Ovary (tissue), 9 donors: ENCODE measurements around the gene SSBP2. TPM values are rescaled to one million over a fixed set of nuclear protein-coding genes. Genes with fewer than 3 reads are reported as not detected.

Source experiments
- DNase-seq, 5 donors: peaks; one replicate each; pipeline ENCODE4 v3.0.0-alpha.2; 2019 to 2020
- H3K27ac ChIP-seq, 2 donors: fragments of 200-600 bp; one replicate each; pipeline versions ENCODE4 v1.5.1 to v1.8.0; 2019 to 2022
- H3K27me3 ChIP-seq: fragments of 200-600 bp; one replicate; pipeline ENCODE4 v1.8.0; 2022
- H3K36me3 ChIP-seq: fragments of 200-600 bp; sonication (generic); one replicate; pipeline ENCODE4 v1.5.1; 2019
- H3K4me1 ChIP-seq: one replicate; pipeline ENCODE4 v1.8.1; 2013; ENCODE audit warnings: mild to moderate bottlenecking, moderate library complexity; ENCODE audit not compliant: insufficient read depth
- H3K4me3 ChIP-seq: fragments of 200-600 bp; sonication (generic); one replicate; pipeline ENCODE4 v1.5.1; 2017
- H3K9me3 ChIP-seq, 2 donors: fragments of 200-600 bp in 1 of 2; sonication (generic) in 1 of 2; one replicate each; pipeline versions ENCODE4 v1.5.1 to v1.8.1; 2013 to 2019; ENCODE audit warnings: mild to moderate bottlenecking in 1 of 2, moderate library complexity in 1 of 2
- CTCF ChIP-seq, 3 donors: fragments of 450-650 bp in 2 of 3; fragments of 200-600 bp in 1 of 3; IDR thresholded peaks; one replicate each; pipeline versions ENCODE4 v1.5.1 to v1.8.0; 2016 to 2022; ENCODE audit warnings: antibody characterized with exemption in 3 of 3, mild to moderate bottlenecking in 1 of 3
- EP300 ChIP-seq: sonication (generic); formaldehyde crosslinking; IDR thresholded peaks from one replicate; pipeline ENCODE4 v1.6.1; 2017; ENCODE audit warnings: antibody characterized with exemption
- POLR2A ChIP-seq: fragments of 450-650 bp; IDR thresholded peaks from one replicate; pipeline ENCODE4 v1.6.1; 2017; ENCODE audit warnings: antibody characterized with exemption, mild to moderate bottlenecking, moderate library complexity
- WGBS, 3 donors: extraction: QIAGEN DNeasy Blood & Tissue Kit in 1 of 3; methylation state at CpG; one replicate each; pipeline versions ENCODE4 v1.1.5 to v1.1.7; 2013 to 2017; 5-methylcytosine and 5-hydroxymethylcytosine counted together
- intact Hi-C, 4 donors: fragments of 100-400 bp; cut with DNase I; formaldehyde crosslinking; loops; one replicate each; pipeline versions ENCODE4 v1.11.0 to v1.15.1; 2022 to 2023
- polyA plus RNA-seq, 2 donors: library from polyadenylated mRNA; stranded (reverse); fragments of 200-250 nt in 1 of 2; fragments of 350-450 nt in 1 of 2; fragmentation: Illumina TruSeq in 1 of 2; extraction: RNeasy Lipid Tissue Mini Kit (QIAGEN cat#74804) in 1 of 2; gene quantifications; one replicate each; pipeline ENCODE4 v1.2.3, GENCODE V29; 2013 to 2014
- total RNA-seq, 7 donors: library from RNA; depleted of rRNA in 2 of 7; stranded (reverse); fragments of >200 nt in 2 of 7; fragmentation: NEBNext Ultra II Directional in 3 of 7; extraction: Animal tissue kit (Norgen Biotek cat#: 25700) in 3 of 7; gene quantifications; one replicate each; pipeline versions ENCODE4 v1.1.0 to v1.2.4, GENCODE V29; 2016 to 2023
- donor health status: DM: no; HTN: no; CAD: no; lungs with moderate emphysema.
- donor health status: DM: no; HTN: no; CAD: no.
- donor health status: Bipolar disorder and iron deficiency.
- donor health status: DM: yes; HTN: yes; CAD: no.
- donor health status: DM: no; HTN: no; CAD: no.
- donor health status: DM: yes; HTN: yes; CAD: no.

The SSBP2 gene
- total and polyA plus RNA-seq, 9 donors: 40.5 to 126 (median 78.2) TPM

DNA sequence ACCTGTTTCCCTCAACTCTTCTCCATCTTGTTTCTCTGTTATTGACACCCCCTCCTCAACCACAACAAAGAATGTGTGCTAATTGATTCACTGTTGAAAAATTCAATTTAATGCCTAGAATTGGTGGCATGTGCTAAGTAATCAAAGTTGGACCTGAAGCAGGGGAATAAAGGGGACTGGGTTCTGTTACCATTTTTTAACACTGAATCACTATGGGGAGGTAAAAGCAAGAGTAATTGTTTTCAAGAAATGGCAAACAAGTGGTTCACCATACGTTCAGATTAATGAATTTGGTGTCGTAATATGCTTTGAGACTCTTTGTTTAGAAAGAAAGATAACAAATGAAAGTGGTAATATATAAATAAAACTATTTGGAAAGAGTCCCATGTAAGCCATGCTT lies 17.0 kb upstream of the SSBP2 start:
- intact Hi-C loops: no loop called here
- WGBS, 3 donors: 59 to 70% (median 60%) methylated on average over 2 of the region's 2 CpGs
- no peaks in the 10 kb centered on the region for H3K36me3 ChIP-seq

GRCh38 chr5:81767097-81767496 lies 16.2 kb upstream of the SSBP2 start:
- no peaks in the 10 kb centered on the region for H3K4me1 ChIP-seq
- H3K4me3 ChIP-seq: no peak overlapping the region
- no peak for DNase-seq
- WGBS, 3 donors: 92 to 94% (median 93%) methylated on average over 8 of the region's 8 CpGs
- H3K27me3 ChIP-seq: no peaks in the 10 kb centered on the region
- no peak for TF ChIP-seq CTCF (IDR thresholded peaks at IDR 0.05)
- no peak for TF ChIP-seq POLR2A
- no peak for TF ChIP-seq EP300
- intact Hi-C loops: no loop called here
- no peak overlapping the region for H3K27ac ChIP-seq
- H3K36me3 ChIP-seq: no peaks in the 10 kb centered on the region
- H3K9me3 ChIP-seq: no peaks in the 10 kb centered on the region

More for the DNA sequence above, 17.0 kb upstream of the SSBP2 start:
- no peaks in the 10 kb centered on the region for H3K9me3 ChIP-seq
- no peak for TF ChIP-seq POLR2A
- no peak for TF ChIP-seq EP300
- TF ChIP-seq CTCF (IDR thresholded peaks at IDR 0.05): no peak
- DNase-seq: no peak
- no peaks in the 10 kb centered on the region for H3K27me3 ChIP-seq
- no peaks in the 10 kb centered on the region for H3K4me1 ChIP-seq
- no peak overlapping the region for H3K4me3 ChIP-seq
- no peak overlapping the region for H3K27ac ChIP-seq

- intact Hi-C loops: no loop called here
- no peak overlapping the region for H3K4me3 ChIP-seq
- H3K27me3 ChIP-seq: no peaks in the 10 kb centered on the region
- no peak for DNase-seq
- H3K27ac ChIP-seq: no peak overlapping the region
- H3K9me3 ChIP-seq: no peaks in the 10 kb centered on the region
- no peaks in the 10 kb centered on the region for H3K4me1 ChIP-seq
- no peaks in the 10 kb centered on the region for H3K36me3 ChIP-seq
- TF ChIP-seq CTCF (IDR thresholded peaks at IDR 0.05) (no peak), POLR2A (no peak), EP300 (no peak)
- WGBS, 3 donors: 91 to 94% (median 92%) methylated on average over 7 of the region's 7 CpGs
Measured at GRCh38 chr5:81766611-81767010, 15.7 kb upstream of the SSBP2 start.

GRCh38 chr5:81763294-81763928 lies 12.5 kb upstream of the SSBP2 start:
- Histone ChIP-seq H3K4me3 (no peak overlapping the region), H3K9me3 (no peaks in the 10 kb centered on the region), H3K27me3 (no peaks in the 10 kb centered on the region), H3K4me1 (no peaks in the 10 kb centered on the region), H3K36me3 (no peaks in the 10 kb centered on the region), H3K27ac (no peak overlapping the region)
- no peak for DNase-seq
- intact Hi-C loops: no loop called here
- 95 to 99% (median 97%) methylated on average over 4 of the region's 4 CpGs for WGBS, 3 donors
- TF ChIP-seq EP300: no peak
- no peak for TF ChIP-seq POLR2A
- no peak for TF ChIP-seq CTCF (IDR thresholded peaks at IDR 0.05)
